SU-DHL-6 (cell line): ENCODE data around the gene ARHGAP35.

Experiments
- H2AFZ ChIP-seq: fragments of 200-600 bp; sonication (generic); 2 replicates; pipeline ENCODE4 v1.6.1; 2014; ENCODE audit warnings: low read depth, mild to moderate bottlenecking, moderate library complexity, mixed read lengths, antibody characterized with exemption, low read length; ENCODE audit not compliant: severe bottlenecking
- H3F3A ChIP-seq: fragments of 200-600 bp; shearing (Covaris generic); 2 replicates; pipeline ENCODE4 v1.6.0; 2016; ENCODE audit warnings: antibody characterized with exemption, mild to moderate bottlenecking; ENCODE audit not compliant: insufficient read depth
- H3K27ac ChIP-seq: fragments of 200-600 bp; sonication (generic); 2 replicates; pipeline ENCODE4 v1.5.1; 2016; ENCODE audit warnings: low read depth, mild to moderate bottlenecking, low read length, moderate library complexity, mixed read lengths
- H3K27me3 ChIP-seq: fragments of 200-600 bp; sonication (generic), shearing (Covaris generic); 2 replicates; pipeline ENCODE4 v1.6.0; 2014; ENCODE audit warnings: mild to moderate bottlenecking, low read length
- H3K36me3 ChIP-seq: fragments of 200-600 bp; sonication (generic); 2 replicates; pipeline ENCODE4 v1.6.1; 2014; ENCODE audit warnings: mild to moderate bottlenecking, low read length, mixed read lengths
- H3K4me2 ChIP-seq: fragments of 300-600, 200-600 bp; shearing (Covaris generic), sonication (generic); 2 replicates; pipeline ENCODE4 v1.6.0; 2014; ENCODE audit warnings: low read length, low read depth, mild to moderate bottlenecking; ENCODE audit not compliant: poor library complexity, severe bottlenecking
- H3K4me3 ChIP-seq: fragments of 200-600 bp; sonication (generic); 2 replicates; pipeline ENCODE4 v1.5.1; 2014; ENCODE audit warnings: antibody characterized with exemption, low read length, mild to moderate bottlenecking, mixed read lengths; ENCODE audit not compliant: insufficient read depth, poor library complexity, severe bottlenecking
- H3K79me2 ChIP-seq: fragments of 200-600 bp; sonication (generic); 2 replicates; pipeline ENCODE4 v1.6.1; 2014; ENCODE audit warnings: mild to moderate bottlenecking, low read length, moderate library complexity; ENCODE audit not compliant: insufficient read depth
- H3K9ac ChIP-seq: fragments of 200-600 bp; sonication (generic); 2 replicates; pipeline ENCODE4 v1.7.0; 2014; ENCODE audit warnings: mild to moderate bottlenecking, low read length
- H3K9me2 ChIP-seq: fragments of 200-600 bp; sonication (generic); replicated peaks from 2 replicates; pipeline ENCODE4 v1.6.1; 2014; ENCODE audit warnings: low read length; ENCODE audit not compliant: insufficient read depth
- H3K9me3 ChIP-seq: fragments of 200-600 bp; sonication (generic); 2 replicates; pipeline ENCODE4 v1.6.1; 2014; ENCODE audit warnings: low read length, mixed read lengths; ENCODE audit not compliant: insufficient read depth
- H4K20me1 ChIP-seq: fragments of 200-600 bp; sonication (generic); 2 replicates; pipeline ENCODE4 v1.6.1; 2014; ENCODE audit warnings: low read depth, mild to moderate bottlenecking, antibody characterized with exemption, low read length, moderate library complexity, mixed read lengths
- EZH2phosphoT487 ChIP-seq: fragments of 200-600 bp; sonication (generic), shearing (Covaris generic); conservative IDR thresholded peaks from 2 replicates; pipeline ENCODE4 v1.6.1; 2018; ENCODE audit warnings: mild to moderate bottlenecking, antibody characterized with exemption, low read length, moderate library complexity, mixed read lengths
- TF ChIP-seq, protein P1 (sequence below): fragments of 200-600 bp; sonication (generic); IDR thresholded peaks from one replicate; pipeline ENCODE4 v1.5.1; 2017; ENCODE audit warnings: antibody characterized with exemption, mild to moderate bottlenecking, low read length, moderate library complexity; ENCODE audit not compliant: insufficient read depth, poor library complexity, severe bottlenecking

Gene ARHGAP35

DNA sequence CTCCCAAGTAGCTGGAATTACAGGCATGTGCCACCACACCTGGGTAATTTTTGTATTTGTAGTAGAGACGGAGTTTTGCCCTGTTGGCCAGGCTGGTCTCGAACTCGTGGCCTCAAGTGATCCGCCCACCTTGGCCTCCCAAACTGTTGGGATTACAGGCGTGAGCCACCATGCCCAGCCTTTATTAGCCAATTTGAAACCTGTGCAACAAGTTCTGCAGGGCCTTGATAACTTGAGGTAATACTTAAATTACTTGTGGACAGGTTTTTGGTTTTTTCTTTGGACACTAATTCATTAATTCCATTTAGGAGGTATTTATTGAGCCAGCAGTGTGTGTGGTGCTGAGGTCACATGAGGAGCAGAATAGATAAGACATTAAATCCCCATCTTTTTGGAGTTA lies 39.5 kb downstream of the ARHGAP35 start:
- Histone ChIP-seq H3K9ac (no peak overlapping the region), H3K4me3 (no peak overlapping the region), H4K20me1 (peaks cover 3% of the 10 kb centered on the region; the same call in 1 of the 2 replicates), H3K36me3 (no peaks in the 10 kb centered on the region), H3K9me3 (no peaks in the 10 kb centered on the region), H3K27ac (no peak overlapping the region), H3K27me3 (no peaks in the 10 kb centered on the region), H2AFZ (no peak overlapping the region), H3K9me2 (no peaks in the 10 kb centered on the region), H3K4me2 (no peak overlapping the region), H3F3A (peaks cover 19% of the 10 kb centered on the region), H3K79me2 (peaks cover 89% of the 10 kb centered on the region)
- no peak for TF ChIP-seq EZH2phosphoT487
- TF ChIP-seq, protein P1, sequence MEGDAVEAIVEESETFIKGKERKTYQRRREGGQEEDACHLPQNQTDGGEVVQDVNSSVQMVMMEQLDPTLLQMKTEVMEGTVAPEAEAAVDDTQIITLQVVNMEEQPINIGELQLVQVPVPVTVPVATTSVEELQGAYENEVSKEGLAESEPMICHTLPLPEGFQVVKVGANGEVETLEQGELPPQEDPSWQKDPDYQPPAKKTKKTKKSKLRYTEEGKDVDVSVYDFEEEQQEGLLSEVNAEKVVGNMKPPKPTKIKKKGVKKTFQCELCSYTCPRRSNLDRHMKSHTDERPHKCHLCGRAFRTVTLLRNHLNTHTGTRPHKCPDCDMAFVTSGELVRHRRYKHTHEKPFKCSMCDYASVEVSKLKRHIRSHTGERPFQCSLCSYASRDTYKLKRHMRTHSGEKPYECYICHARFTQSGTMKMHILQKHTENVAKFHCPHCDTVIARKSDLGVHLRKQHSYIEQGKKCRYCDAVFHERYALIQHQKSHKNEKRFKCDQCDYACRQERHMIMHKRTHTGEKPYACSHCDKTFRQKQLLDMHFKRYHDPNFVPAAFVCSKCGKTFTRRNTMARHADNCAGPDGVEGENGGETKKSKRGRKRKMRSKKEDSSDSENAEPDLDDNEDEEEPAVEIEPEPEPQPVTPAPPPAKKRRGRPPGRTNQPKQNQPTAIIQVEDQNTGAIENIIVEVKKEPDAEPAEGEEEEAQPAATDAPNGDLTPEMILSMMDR, result no peak

DNA sequence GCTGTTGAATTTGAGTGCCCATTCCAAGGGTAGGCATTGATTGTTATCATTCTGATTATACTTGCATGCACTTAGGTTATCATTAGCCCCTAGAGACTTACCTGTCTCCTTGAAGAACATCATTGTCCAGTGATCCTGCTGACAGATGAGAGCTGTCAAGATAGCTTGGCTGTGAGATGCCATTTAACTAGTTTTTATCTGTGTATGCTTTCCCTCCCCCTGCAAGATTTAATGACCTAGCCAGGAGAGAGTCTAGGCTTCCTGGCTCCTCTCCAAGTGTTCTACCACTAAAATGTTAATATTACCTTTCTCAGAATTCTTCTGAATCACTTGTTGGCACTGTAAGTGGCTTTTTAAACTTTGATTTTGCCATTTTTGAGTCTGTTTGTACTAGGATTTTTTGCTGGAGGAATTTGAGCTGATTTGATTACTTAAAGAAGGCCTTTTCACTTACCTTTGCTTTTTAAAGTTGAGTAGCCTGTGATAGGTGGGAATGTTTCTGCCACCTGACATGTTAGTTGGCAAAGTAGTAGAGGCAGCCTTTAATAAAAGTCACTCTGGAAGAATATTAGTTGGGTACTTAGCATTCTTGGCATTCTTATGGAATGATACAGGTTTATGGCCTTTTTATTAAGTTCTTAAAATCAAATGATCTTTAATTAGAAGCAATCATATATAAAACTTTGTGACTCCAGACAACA lies 41.1 kb downstream of the ARHGAP35 start:
- Histone ChIP-seq H3K9me3 (no peaks in the 10 kb centered on the region), H3F3A (peaks cover 4% of the 10 kb centered on the region; the same call in 1 of the 2 replicates), H3K79me2 (peaks cover 94% of the 10 kb centered on the region), H3K4me3 (no peak overlapping the region), H2AFZ (no peak overlapping the region), H4K20me1 (peaks cover 8% of the 10 kb centered on the region; the same call in 1 of the 2 replicates), H3K9me2 (no peaks in the 10 kb centered on the region), H3K9ac (no peak overlapping the region), H3K27ac (no peak overlapping the region), H3K4me2 (no peak overlapping the region), H3K36me3 (no peaks in the 10 kb centered on the region), H3K27me3 (no peaks in the 10 kb centered on the region)
- TF ChIP-seq, protein P1, result no peak
- TF ChIP-seq EZH2phosphoT487, result no peak

DNA sequence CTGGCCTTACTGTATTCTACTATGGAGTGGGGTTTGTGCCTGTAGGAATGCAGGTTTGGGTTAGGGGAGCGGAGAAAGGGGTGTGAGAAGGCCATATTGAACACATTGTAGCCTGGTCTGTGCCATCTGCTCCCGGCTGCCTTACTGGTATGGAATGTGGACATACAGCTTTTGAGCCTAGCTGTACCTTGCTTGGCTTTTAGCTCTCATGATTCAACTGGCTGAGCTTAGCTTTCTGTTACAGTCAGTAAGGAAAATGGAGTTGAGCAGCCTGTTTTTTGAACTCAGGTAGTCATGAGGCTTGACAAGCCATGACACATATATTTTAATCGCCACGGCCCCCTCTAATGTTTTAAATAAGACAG lies 41.6 kb downstream of the ARHGAP35 start:
- no peaks in the 10 kb centered on the region for H3K9me2 ChIP-seq
- no peaks in the 10 kb centered on the region for H3K27me3 ChIP-seq
- no peak overlapping the region for H2AFZ ChIP-seq
- H4K20me1 ChIP-seq, result peaks cover 8% of the 10 kb centered on the region; the same call in 1 of the 2 replicates
- TF ChIP-seq, protein P1, result no peak
- TF ChIP-seq EZH2phosphoT487, result no peak
- no peaks in the 10 kb centered on the region for H3K9me3 ChIP-seq
- no peaks in the 10 kb centered on the region for H3F3A ChIP-seq
- H3K79me2 ChIP-seq, result peaks cover 89% of the 10 kb centered on the region
- H3K4me2 ChIP-seq, result no peak overlapping the region
- no peak overlapping the region for H3K9ac ChIP-seq
- no peaks in the 10 kb centered on the region for H3K36me3 ChIP-seq
- H3K4me3 ChIP-seq, result no peak overlapping the region
- H3K27ac ChIP-seq, result no peak overlapping the region
